Ramos (cell line): Measurements from ENCODE around the gene ARHGEF6.

Experiments
- in situ Hi-C: fragments of 300-500 bp; cut with MboI; formaldehyde crosslinking; loops from one replicate; pipeline ENCODE4 v1.14.3; 2022; ENCODE audit warnings: low sequenced_read_pairs; ENCODE audit not compliant: unreplicated experiment

ARHGEF6 gene

GRCh38 chrX:136710325-136710951, 70.3 kb downstream of the ARHGEF6 start:
- in situ Hi-C loops: no loop called here

GRCh38 chrX:136708348-136708747, 72.4 kb downstream of the ARHGEF6 start:
- in situ Hi-C loops: no loop called here

- in situ Hi-C loops: no loop called here
These were observed 83.6 kb downstream of the ARHGEF6 start for GRCh38 chrX:136697156-136697555.

- in situ Hi-C loops: no loop called here
These were observed 86.2 kb downstream of the ARHGEF6 start for GRCh38 chrX:136694431-136695087.

- in situ Hi-C loops: no loop called here
These were observed 88.5 kb downstream of the ARHGEF6 start for GRCh38 chrX:136692271-136692670.

GRCh38 chrX:136691028-136691809, 89.5 kb downstream of the ARHGEF6 start:
- in situ Hi-C loops: no loop called here

- in situ Hi-C loops: no loop called here
These were observed 91.3 kb downstream of the ARHGEF6 start for GRCh38 chrX:136689436-136689835.

GRCh38 chrX:136687457-136687856, 93.3 kb downstream of the ARHGEF6 start:
- in situ Hi-C loops: no loop called here

- in situ Hi-C loops: no loop called here
These were observed 96.6 kb downstream of the ARHGEF6 start for GRCh38 chrX:136684120-136684519.

GRCh38 chrX:136679531-136679930, 101.2 kb downstream of the ARHGEF6 start:
- in situ Hi-C loops: no loop called here

- in situ Hi-C loops: no loop called here
These were observed 106.3 kb downstream of the ARHGEF6 start for GRCh38 chrX:136674270-136674985.

- in situ Hi-C loops: no loop called here
These were observed 109.6 kb downstream of the ARHGEF6 start for GRCh38 chrX:136671006-136671610.

GRCh38 chrX:136667446-136668168, 113.1 kb downstream of the ARHGEF6 start:
- in situ Hi-C loops: no loop called here

GRCh38 chrX:136666088-136666487, 114.6 kb downstream of the ARHGEF6 start:
- in situ Hi-C loops: no loop called here

GRCh38 chrX:136665258-136665900, 115.4 kb downstream of the ARHGEF6 start:
- in situ Hi-C loops: no loop called here

GRCh38 chrX:136662976-136663375, 117.8 kb downstream of the ARHGEF6 start:
- in situ Hi-C loops: no loop called here

- in situ Hi-C loops: no loop called here
These were observed 118.6 kb downstream of the ARHGEF6 start for GRCh38 chrX:136662104-136662503.

- in situ Hi-C loops: no loop called here
These were observed 119.8 kb downstream of the ARHGEF6 start for GRCh38 chrX:136660896-136661295.

GRCh38 chrX:136659174-136659573, 121.6 kb downstream of the ARHGEF6 start:
- in situ Hi-C loops: no loop called here
